Mesothelial cell of epicardium (in vitro differentiated cells): ENCODE data around the gene SYNE2. TPM values are rescaled to one million over a fixed set of nuclear protein-coding genes. Genes with fewer than 3 reads are reported as not detected.
"Not testable (repeated sequence)": the region's sequence is repeated elsewhere in the genome, so short reads cannot be mapped to it uniquely, and the experiment has no call there.

Experiments used
- DNase-seq, 2 experiments: peaks; one replicate each; pipeline ENCODE4 v3.0.0; 2021; ENCODE audit warnings: low spot score in 2 of 2; ENCODE audit not compliant: unreplicated experiment in 2 of 2
- H3K27ac Mint-ChIP-seq: 2 replicates; pipeline ENCODE4 v1.8.0; 2021; ENCODE audit warnings: mixed read lengths
- H3K27me3 Mint-ChIP-seq: 2 replicates; pipeline ENCODE4 v1.8.0; 2021; ENCODE audit warnings: low read depth, mixed read lengths
- H3K36me3 Mint-ChIP-seq: 2 replicates; pipeline ENCODE4 v1.8.0; 2021; ENCODE audit warnings: mixed read lengths
- H3K4me1 Mint-ChIP-seq: 2 replicates; pipeline ENCODE4 v1.8.0; 2021; ENCODE audit warnings: mixed read lengths
- H3K4me3 Mint-ChIP-seq: 2 replicates; pipeline ENCODE4 v1.8.0; 2021; ENCODE audit warnings: mild to moderate bottlenecking, moderate library complexity, mixed read lengths
- H3K9me3 Mint-ChIP-seq: 2 replicates; pipeline ENCODE4 v1.8.0; 2021; ENCODE audit warnings: mixed read lengths
- total RNA-seq: library from RNA; stranded (reverse); gene quantifications from 3 replicates; pipeline ENCODE4 v1.2.1, GENCODE V29; 2021
- TF ChIP-seq, protein P1 (sequence below): fragments of 200-600 bp; sonication (generic); IDR thresholded peaks from one replicate; pipeline ENCODE4 v1.5.0; 2021; ENCODE audit warnings: antibody characterized with exemption; ENCODE audit not compliant: unreplicated experiment

SYNE2 gene
- total RNA-seq, 1 donor from 2014 or later: 87.1 TPM

- H3K9me3 Mint-ChIP-seq: no peaks in the 10 kb centered on the region
- H3K36me3 Mint-ChIP-seq: no peaks in the 10 kb centered on the region
- H3K4me3 Mint-ChIP-seq: peak overlapping the region; percentile 14
- no peak for DNase-seq
- peak overlapping the region; percentile 5 for H3K27ac Mint-ChIP-seq
- peaks cover 33% of the 10 kb centered on the region for H3K4me1 Mint-ChIP-seq
- TF ChIP-seq, protein P1, sequence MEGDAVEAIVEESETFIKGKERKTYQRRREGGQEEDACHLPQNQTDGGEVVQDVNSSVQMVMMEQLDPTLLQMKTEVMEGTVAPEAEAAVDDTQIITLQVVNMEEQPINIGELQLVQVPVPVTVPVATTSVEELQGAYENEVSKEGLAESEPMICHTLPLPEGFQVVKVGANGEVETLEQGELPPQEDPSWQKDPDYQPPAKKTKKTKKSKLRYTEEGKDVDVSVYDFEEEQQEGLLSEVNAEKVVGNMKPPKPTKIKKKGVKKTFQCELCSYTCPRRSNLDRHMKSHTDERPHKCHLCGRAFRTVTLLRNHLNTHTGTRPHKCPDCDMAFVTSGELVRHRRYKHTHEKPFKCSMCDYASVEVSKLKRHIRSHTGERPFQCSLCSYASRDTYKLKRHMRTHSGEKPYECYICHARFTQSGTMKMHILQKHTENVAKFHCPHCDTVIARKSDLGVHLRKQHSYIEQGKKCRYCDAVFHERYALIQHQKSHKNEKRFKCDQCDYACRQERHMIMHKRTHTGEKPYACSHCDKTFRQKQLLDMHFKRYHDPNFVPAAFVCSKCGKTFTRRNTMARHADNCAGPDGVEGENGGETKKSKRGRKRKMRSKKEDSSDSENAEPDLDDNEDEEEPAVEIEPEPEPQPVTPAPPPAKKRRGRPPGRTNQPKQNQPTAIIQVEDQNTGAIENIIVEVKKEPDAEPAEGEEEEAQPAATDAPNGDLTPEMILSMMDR: no peak
- peaks cover 3% of the 10 kb centered on the region for H3K27me3 Mint-ChIP-seq
Measured at GRCh38 chr14:63855281-63855680, 2.5 kb downstream of the SYNE2 start.

- Mint-ChIP-seq H3K27me3 (no peaks in the 10 kb centered on the region), H3K9me3 (no peaks in the 10 kb centered on the region), H3K36me3 (no peaks in the 10 kb centered on the region), H3K4me1 (peaks cover 35% of the 10 kb centered on the region), H3K27ac (no peak overlapping the region), H3K4me3 (no peak overlapping the region)
- no peak for DNase-seq
- TF ChIP-seq, protein P1: no peak
Measured at GRCh38 chr14:63857466-63858030, 4.7 kb downstream of the SYNE2 start.

DNA sequence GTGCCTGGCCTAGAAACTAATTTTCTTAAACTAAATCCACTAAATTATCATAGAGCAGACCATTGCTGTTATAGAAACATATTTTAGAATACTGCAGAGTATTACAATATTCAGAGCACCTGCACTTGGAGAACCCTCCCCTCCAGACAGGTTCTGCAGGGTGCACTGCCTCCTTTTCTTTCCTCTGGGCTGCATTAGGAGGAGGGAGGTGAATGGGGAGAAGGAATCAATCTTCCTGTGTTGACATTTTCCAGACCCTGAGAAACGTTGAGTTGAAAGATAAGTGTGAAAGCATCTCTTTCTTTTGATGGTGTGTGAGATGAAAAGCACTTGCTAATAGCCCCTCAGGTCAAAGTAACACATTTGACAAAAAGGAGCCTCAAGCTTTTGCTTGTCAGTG is 7.3 kb downstream of the SYNE2 start:
- Mint-ChIP-seq H3K27ac (peak overlapping the region; percentile 90), H3K36me3 (no peaks in the 10 kb centered on the region), H3K27me3 (no peaks in the 10 kb centered on the region), H3K9me3 (no peaks in the 10 kb centered on the region), H3K4me3 (no peak overlapping the region), H3K4me1 (peaks cover 40% of the 10 kb centered on the region)
- TF ChIP-seq, protein P1: no peak
- DNase-seq: no peak

DNA sequence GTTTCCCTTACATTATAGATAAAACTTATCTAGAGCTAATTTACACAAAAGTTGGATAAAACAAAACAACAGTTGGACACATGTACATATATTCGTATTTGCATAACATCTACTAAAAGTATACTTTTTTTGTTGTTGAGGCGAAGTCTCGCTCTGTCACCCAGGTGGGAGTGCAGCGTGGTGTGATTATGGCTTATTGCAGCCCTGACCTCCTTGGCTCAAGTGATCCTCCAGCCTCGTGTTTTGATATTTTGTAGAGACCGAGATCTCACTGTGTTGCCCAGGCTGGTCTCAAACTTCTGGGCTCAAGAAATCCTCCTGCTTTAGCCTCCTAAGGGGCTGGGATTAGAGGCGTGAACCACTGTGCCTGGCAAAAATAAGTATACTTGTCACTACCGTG is 9.4 kb downstream of the SYNE2 start:
- no peak for DNase-seq
- Mint-ChIP-seq H3K9me3 (no peaks in the 10 kb centered on the region), H3K36me3 (no peaks in the 10 kb centered on the region), H3K4me1 (peaks cover 43% of the 10 kb centered on the region), H3K4me3 (no peak overlapping the region), H3K27ac (no peak overlapping the region), H3K27me3 (no peaks in the 10 kb centered on the region)
- TF ChIP-seq, protein P1: no peak

GRCh38 chr14:63863004-63863403 is 10.2 kb downstream of the SYNE2 start:
- peak overlapping the region; percentile 81 for H3K27ac Mint-ChIP-seq
- TF ChIP-seq, protein P1: no peak
- H3K9me3 Mint-ChIP-seq: no peaks in the 10 kb centered on the region
- H3K4me1 Mint-ChIP-seq: peaks cover 40% of the 10 kb centered on the region
- no peak for DNase-seq
- no peaks in the 10 kb centered on the region for H3K27me3 Mint-ChIP-seq
- H3K4me3 Mint-ChIP-seq: no peak overlapping the region
- no peaks in the 10 kb centered on the region for H3K36me3 Mint-ChIP-seq

DNA sequence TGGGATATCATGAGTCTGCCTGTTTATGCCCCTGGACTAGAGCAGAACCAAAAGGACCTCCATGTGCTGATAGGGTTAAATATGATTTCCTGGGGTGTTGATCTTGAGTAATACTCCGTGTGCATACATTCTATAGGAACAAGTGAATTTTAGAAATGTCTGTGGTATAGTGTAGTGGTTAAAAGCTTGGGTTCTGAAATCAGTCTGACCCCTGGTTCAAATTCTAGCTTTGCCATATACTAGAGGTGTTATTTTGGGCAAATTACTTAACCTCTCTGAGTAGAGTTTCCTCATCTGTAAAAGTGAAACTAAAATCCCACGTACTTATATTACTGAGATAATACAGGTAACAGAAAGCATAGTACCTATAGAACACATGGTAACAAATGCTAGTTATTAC is 12.0 kb downstream of the SYNE2 start:
- Mint-ChIP-seq H3K4me1 (peaks cover 52% of the 10 kb centered on the region), H3K27ac (peak overlapping the region; percentile 86)
- H3K27me3 Mint-ChIP-seq, DNase-seq, H3K36me3 Mint-ChIP-seq, H3K9me3 Mint-ChIP-seq, H3K4me3 Mint-ChIP-seq: not testable (repeated sequence)
